T-helper 1 cell (primary cell): ENCODE measurements around the gene AK4.
"Not testable (repeated sequence)": the region's sequence is repeated elsewhere in the genome, so short reads cannot be mapped to it uniquely, and the experiment has no call there.

Source experiments
- DNase-seq, 5 donors: peaks; one replicate each; pipeline ENCODE4 v3.0.0-alpha.2; 2012 to 2020

AK4 gene

DNA sequence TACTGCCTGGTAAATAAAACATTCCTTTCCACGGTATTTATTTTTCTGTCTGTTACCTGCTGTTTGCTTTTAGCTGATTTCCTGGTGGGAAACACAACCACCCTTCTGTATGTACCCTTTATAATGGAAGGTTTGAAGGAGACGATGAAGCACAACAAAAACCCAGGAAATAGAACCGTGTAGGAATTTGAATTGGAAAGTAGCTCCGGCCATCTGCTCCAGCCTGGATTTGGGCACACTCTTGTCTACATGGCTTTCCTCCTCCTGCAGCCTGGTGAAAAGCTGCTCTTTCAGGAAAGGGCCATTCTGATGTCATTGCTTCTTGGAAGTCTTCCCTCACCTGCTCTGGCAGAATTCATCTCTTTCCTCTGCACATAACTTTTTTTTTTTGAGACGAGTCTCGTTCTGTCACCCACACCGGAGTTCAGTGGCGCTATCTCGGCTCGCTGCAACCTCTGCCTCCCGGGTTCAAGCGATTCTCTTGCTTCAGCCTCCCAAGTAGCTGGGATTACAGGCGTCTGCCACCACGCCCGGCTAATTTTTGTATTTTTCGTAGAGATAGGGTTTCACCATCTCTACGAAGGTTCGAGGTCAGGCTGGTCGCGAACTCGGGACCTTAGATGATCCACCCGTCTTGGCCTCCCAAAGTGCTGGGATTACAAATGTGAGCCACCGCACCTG, 2.7 kb downstream of the AK4 start:
- no peak for DNase-seq

DNA sequence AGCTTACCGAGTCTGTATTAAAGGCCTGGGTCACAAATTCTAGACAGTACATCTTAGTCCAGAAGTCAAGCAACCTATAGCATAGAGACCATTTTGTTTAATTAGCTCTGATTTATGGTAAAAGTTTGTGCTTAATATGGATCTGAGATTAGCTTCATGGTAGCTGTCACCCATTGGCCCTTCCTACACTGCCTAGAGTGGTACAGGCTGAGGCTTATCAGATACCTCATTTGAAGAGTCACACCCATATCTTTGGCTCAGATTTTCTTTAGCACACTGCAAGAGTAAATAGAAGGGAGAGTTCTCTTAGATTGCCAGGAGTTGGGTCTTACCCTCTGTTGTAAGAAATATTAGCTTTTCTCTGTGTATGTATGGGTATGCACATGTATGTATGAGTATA, 3.6 kb downstream of the AK4 start:
- no peak for DNase-seq

DNA sequence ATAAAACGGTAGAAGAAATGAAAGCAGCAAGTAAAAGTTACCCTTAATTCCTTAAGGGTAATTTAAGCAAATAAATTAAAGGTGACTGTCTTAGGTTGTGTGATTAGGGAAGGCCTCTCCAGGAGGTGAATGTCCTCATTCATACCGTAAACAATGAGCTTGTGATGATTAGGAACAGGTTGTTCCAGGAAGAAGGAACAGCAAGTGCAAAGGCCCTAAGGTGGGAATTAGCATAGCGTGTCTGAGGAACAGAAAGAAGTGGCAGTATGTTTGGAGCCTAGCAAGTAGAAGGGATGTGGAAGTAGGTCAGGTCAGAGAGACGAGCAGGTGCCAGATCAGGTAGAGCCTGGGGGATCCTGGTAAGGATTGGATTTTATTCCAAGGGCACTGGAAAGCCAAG, 5.6 kb downstream of the AK4 start:
- no peak for DNase-seq

DNA sequence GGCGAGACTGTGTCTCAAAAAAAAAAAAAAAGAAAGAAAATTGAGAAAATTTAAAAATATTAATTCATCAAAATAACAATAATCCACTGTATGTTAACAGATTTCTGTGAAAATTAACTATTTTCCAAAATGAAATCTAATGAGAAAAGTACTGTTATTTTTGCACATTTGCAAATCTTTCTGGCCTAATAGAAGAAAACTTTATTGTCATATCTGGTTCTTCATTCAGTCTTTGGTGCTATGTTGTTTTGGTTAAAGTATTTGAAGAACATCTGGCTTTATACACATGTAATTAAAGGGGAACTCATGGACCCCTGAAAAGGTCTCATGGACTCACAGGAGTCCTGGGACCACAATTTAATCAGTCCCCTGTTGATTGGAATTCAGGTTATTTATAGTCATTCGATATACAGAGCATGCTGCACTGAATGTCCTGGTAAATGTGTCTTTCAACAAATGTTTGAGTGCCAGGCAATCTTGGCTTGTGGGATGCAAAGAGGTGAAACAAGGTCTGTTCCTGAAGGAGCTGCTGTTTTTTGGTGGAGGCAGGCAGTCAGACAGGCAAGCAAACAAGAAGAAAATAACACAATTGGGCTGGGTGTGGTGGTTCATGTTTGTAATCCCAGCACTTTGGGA, 9.0 kb downstream of the AK4 start:
- DNase-seq, result no peak

DNA sequence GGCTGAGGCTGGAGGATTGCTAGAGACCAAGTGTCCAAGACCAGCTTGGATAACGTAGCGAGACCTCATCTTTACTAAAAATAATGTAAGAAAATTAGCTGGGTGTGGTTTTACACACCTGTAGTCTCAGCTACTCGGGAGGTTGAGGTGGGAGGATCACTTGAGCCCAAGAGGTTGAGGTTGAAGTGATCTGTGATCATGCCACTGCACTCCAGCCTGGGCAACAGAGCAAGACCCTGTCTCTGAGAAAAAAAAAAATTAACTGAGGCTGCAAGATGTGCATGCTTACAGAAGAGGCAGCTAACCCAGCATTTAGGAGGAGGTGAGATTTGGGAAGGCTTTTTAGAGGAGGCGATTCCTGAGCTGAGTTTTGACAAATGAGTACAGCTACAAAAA, 9.5 kb downstream of the AK4 start:
- DNase-seq, result no peak

DNA sequence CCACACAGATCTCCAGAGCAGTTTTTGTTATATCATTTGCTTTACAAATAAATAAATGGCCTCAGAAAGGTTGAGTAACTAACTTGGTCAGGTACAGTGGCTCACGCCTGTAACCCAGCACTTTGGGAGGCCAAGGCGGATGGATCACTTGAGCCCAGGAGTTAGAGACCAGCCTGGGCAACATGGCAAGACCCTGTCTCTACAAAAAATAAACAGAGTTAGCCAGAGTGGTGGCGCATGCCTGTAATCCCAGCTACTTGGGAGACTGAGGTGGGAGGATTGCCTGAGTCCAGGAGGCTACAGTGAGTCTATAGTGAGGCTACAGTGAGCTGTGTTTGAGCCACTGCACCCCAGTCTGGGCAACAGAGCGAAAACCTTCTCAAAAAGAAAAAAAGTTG, 11.3 kb downstream of the AK4 start:
- not testable (repeated sequence) for DNase-seq

DNA sequence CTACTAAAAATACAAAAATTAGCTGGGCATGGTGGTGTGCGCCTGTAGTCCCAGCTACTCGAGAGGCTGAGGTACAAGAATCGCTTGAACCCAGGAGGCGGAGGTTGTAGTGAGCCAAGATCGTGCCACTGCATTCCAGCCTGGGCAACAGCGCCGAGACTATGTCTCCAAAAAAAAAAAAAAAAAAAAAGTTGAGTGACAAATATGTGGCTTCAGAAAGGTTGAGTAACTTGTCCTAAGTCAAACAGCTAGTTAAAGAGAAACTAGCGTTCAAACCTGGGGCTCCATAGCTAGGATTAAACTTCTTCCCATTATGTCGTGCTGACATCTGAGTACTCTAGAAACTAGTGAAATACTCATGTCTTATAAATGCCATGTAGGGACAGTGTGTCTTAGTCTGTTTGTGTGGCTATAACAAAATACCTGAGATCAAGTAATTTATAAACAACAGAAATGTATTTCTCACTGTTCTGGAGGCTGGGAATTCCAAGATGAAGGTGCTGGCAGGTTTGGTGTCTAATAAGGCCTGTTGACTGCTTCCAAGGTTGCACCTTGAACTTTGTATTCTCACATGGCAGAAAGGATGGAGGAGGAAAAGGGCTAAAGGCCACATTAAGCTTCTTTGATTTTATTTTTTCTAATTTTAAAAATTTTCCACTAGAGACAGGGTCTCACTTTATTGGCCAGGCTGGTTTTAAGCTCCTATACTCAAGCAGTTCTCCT, 12.0 kb downstream of the AK4 start:
- no peak for DNase-seq

DNA sequence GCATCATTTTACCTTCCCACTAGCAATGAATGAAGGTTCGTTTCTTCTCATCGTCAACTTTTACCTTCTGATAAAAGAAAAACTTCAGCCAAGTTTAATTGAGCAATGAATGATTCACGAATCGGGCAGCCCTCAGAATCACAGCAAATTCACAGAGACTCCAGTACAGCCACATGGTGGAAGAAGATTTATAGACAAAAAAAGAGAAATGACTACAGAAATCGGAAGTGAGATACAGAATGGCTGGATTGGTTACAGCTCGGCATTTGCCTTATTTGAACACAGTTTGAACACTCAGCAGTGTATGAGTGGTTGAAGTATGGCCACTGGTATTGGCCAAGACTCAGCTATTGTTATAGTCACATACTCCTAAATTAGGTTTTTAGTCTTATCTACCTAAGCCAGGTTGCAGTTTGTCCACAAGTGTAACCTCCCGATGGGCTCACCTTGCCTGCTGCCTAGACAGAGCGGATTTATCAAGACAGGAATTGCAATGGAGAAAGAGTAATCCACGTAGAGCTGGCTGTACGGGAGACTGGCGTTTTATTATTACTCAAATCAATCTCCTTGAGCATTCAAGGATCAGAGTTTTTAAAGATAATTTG, 15.3 kb downstream of the AK4 start:
- no peak for DNase-seq

DNA sequence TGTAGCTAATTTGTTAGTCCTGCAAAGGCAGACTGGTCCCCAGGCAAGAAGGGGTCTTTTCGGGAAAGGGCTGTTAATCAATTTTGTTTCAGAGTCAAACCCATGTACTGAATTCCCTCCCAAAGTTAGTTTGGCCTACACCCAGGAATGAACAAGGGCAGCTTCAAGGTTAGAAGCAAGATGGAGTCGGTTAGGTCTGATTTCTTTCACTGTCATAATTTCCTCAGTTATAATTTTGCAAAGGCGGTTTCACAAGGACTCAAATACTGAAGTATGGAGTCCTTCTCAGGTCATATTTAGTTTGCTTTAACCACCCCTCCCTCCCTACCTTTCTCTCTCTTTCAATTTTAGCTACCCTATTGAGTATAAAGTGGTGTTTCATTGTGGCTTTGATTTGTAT, 16.1 kb downstream of the AK4 start:
- DNase-seq, result not testable (repeated sequence)

DNA sequence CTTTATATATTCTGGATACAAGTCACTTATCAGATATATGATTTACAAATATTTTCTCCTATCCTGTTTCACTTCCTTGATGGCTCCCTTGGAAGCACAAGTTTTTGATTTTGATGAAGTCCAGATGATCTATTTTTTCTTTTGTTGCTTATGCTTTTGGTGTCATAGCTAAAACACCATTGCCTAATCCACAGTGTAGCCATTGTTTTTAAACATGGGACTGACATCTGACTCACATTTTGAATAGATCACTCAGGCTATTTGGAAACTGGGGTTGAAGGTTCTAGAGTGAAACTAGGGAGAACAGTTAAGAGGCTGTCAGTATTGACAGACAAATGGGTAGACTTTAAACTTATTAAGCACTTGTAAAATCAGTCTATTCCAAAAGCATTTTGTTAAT, 16.6 kb downstream of the AK4 start:
- no peak for DNase-seq

DNA sequence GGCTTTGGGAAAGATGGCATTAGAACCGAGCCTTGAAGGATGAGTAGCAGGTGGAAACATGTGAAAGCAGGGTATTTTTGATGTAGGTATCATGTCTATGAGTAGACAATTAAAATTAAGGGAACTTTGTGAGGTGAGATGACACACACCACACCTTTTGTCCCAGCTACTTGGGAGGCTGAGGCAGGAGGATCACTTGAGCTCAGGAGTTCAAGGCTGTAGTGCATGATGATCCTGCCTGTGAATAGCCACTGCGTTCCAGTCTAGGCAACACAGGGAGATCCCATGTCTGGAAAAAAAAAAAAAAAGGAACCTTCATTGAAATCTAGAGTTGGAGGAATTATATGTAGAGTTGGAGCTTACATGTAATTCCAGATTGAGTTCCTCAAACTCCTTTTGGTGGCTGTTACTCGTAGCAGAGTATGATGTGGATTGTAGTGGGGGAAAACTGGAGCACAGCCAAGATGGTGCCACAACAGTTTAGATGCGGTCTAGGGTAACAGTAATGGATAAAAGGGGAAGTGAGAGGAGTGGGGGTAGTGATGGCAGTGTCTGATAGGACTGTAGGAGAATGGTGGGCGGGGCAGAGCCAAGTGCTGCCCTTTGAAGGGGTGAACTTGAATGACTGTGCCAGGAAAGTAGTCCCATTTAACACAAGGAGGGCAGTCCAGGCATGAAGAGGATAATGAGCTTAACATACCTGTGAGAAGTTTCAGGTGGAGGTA, 17.4 kb downstream of the AK4 start:
- no peak for DNase-seq

DNA sequence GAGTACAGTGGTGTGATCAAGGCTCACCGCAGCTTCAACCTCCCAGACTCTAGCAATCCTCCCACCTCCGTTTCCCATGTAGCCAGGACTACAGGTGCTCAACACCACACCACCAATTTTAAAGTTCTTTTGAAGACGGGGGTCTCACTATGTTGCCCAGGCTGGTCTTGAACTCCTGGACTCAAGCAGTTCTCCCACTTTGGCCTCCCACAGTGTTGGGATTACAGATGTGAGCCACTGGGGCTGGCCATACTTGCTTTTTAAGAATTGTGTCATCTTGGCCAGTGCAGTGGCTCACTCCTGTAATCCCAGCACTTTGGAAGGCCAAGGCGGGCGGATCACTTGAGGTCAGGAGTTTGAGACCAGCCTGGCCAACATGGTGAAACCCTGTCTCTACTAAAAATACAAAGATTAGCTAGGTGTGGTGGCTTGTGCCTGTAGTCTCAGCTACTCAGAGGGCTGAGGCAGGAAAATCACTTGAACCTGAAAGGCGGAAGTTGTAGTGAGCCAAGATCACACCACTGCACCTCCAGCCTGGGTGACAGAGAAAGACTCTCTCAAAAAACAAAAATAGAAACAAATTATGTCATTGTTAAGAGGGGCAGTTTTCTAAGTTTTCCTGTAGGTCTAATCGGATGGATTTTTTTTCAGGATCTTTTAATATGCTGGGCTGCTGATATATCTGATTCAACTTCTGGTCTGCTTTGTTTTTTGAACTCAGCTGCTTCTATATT, 18.7 kb downstream of the AK4 start:
- DNase-seq, result no peak

DNA sequence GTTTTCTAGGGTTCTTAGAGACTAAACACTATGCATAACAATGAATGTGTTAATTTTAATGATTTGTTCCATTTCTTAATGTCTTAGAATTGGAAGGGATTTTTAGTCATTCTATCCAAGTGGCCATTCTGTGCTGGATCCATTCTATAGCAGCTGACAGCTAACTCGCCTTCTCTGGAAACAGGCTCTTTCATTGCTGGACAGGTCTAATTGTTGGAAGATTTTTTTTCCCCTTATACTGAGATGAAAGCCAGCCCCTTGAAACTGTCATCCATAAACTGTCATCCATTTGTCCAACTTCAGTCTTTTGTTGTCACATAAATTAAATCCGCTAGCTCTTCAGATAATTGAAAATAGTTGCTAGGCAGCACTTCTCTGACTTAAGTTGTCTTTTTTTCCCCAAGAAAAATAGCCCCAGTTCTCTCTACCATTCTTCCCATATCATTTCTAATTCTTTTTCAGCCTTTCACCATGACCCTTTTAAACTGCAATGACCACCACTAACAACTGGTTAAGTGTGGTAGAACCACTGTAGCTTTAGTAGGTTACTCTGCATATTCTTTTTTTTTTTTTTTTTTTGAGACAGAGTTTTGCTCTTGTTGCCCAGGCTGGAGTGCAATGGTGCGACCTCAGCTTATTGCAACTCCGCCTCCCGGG, 19.7 kb downstream of the AK4 start:
- DNase-seq, result no peak

DNA sequence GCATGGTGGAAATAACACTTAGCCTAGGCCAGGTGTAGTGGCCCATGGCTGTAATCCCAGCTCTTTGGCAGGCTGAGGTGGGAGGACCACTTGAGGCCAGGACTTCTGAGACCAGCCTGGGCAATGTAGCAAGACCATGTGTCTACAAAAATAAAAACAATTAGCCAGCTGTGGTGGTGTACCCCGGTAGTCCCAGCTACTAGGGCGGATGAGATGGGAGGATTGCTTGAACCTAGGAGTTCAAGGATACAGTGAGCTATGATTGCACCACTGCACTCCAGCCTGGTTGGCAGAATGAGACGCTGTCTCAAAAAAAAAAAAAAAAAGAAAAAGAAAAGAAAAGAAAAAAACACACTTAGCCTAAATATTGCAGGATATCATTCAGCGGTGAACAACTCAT, 20.9 kb downstream of the AK4 start:
- DNase-seq, result no peak

DNA sequence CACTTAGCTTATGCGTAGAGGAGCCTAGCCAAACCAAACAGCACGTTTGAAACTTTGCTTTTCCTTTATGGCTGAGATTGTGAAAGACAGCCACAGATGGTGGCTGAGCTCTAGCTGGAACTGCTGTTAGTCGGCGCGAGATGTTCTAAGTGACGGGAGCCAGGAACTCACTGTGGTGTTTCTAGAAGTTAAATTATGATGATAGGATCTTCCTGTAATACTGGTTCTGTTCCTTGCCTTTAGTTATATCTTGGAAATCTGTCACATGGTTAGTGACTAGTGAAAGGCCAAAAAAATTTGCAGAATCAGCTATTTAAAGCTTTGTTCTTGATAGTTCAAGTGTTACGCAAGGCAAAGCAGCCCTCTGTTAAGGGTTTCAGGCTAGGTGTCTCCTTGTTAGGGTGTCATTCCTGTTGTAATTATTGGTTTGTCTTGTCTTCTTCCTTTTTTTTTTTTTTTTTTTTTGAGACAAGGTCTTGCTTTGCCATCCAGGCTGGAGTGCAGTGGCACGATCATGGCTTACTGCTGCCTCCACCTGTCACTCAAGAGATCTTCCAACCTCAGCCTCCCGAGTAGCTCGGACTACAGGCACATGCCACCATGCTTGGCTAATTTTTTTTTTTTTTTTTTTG, 22.6 kb downstream of the AK4 start:
- no peak for DNase-seq

DNA sequence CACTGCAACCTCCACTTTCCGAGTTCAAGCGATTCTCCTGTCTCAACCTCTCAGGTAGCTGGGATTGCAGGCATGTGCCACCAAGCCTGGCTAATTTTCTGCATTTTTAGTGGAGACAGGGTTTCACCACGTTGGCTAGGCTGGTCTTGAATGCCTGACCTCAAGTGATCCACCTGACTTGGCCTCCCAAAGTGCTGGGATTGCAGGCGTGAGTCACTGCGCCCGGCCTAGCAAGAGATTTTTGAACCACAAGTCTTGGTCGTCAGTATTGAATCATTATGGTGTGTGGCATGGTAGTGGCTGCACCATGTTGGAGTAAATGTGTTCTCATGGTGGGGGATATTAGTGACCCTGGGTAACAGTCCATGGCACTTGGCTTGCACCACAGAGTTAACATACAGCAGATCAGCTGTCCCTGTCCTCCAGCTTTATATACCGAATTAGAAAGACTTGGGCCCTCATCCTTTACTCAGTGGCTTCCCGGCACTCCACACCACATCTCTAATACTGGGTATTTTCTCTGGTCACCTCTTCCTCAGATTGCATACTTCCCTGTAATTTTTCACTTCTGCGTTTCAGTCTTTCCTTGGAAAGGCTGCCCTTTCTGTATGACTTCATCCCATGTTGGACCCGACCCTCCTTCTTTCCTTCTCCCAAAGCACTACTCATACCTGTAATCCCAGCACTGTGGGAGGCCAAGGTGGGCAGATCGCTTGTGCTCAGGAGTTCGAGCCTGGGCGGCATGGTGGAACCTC, 25.1 kb downstream of the AK4 start:
- DNase-seq, result no peak

DNA sequence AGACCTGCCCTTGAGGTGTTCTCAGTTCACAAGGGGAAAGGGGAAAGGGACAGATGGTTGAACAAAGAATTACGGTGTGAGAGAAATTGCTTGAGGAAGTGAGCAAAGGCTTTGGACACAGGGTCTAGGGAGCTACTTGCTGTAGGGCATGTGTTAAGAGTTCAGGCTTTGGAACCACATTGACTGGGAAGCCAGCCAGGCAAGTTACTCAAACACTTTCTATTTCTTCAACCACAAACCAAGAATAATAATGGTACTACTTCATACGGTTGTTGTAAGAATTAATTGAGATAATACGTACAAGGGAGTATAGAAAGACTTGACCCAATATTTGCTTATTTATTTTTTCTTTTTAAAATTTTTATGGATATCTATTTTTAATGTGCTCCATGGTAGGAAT, 26.6 kb downstream of the AK4 start:
- no peak for DNase-seq

DNA sequence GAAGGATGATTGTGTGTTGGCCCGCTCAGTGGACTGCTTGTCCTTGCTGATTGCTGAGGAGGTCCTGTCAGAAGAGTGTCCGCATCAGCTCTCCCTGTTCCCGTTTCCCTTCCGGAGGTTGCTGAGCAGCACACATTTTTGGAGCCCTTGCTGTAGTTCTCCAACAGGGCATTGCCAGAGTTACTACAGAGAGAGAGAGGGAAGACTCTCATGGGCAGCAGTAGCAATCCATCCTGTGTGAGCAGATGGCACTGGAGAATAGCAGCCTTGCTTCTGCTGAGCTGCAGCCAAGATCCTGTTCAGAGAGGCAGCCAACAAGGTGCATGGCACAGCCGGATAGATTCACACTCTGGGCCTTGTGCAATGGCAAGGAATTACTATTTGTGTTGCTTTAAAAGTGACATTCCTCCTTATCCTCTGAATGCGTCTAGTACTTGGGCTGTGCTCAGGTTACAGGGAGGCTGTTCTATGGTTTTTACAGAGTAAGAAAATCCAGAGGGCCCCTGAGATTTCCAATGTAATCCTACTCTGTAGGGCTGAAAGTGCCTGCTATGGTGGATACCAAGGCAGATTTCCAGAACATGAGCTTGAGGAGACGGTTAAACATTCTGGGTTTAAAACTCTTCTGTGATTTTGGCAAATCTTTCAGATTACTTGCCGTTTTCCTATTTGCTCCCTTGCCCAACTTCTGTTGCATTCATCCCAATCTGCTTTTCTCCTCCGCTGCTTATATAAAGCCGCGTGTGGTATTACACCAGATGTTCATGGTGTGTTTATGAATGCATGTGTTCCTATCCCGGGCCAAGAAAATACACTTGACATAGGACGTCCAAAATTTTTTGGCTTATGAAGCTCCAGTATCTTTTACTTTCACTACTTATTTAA, 27.4 kb downstream of the AK4 start:
- no peak for DNase-seq

DNA sequence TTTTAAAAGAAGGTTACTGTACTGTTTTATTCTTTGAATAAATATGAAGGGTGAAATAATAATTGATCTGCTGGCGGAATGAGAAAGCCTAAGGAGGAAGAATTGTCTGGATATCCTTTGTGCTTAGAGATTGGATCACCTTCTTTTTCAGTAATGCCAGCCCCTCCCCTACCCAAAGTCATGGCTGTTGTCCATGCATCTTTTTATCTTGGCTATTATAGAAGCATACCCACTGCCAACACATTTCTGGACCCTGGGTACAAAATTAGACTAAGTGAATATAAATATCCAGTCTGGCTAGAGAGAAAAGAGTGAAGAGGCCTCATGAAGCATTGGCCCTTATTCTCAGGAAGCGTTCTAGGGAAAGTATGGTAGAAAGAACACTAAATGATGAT, 28.1 kb downstream of the AK4 start:
- no peak for DNase-seq

DNA sequence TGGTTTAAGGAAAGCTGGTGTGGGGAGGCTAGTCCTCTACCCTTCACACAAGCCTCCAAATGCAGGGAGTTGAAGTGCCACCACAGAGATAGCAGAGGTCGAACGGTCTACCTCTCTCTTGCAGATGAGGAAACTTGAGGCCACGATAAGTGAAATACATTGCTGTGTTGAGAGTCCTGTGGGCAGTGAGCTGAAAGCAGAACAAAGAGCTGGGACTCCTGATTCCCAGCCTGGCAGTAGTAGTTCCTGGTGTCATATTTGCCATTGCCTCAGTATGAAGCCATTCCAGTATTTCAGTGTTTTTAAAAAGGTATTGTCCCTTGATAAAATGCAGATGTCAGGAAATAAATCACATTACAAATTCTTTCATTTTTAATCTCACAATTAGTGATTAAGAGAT, 28.6 kb downstream of the AK4 start:
- DNase-seq, result no peak
